ENCODE data around the gene RAB27A. TPM values are rescaled to one million over a fixed set of nuclear protein-coding genes. Genes with fewer than 3 reads are reported as not detected.

The RAB27A gene
- total and polyA plus RNA-seq, 4 donors = 20.5 to 67.5 (median 44.5) TPM

GRCh38 chr15:55183679-55184078 lies 105.9 kb downstream of the RAB27A start:
- H3K27me3 ChIP-seq (ENCODE audit: control insufficient read depth in 1 of 2, insufficient read depth in 2 of 2, low read length in 1 of 2) = no peaks in the 10 kb centered on the region
- H3K36me3 ChIP-seq (ENCODE audit: control insufficient read depth in 1 of 2, insufficient read depth in 2 of 2, low read length in 1 of 2) = peaks cover 3 to 6% of the 10 kb centered on the region in 2 donors
- ATAC-seq (ENCODE audit: low FRiP score) (no peak), DNase-seq (no peak)
- H3K27ac ChIP-seq (ENCODE audit: low read depth in 1 of 2, low read length in 2 of 2) = no peak overlapping the region
- peaks cover 0 to 3% of the 10 kb centered on the region in 2 donors for H3K4me1 ChIP-seq (ENCODE audit: control insufficient read depth in 1 of 2, insufficient read depth in 2 of 2, low read length in 2 of 2)
- intact Hi-C loops (cut with DNase I) = no loop called here
- no peaks in the 10 kb centered on the region for H3K9me3 ChIP-seq (ENCODE audit: control insufficient read depth, low read length)
- H3K4me3 ChIP-seq (ENCODE audit: low read length in 2 of 2) = no peak overlapping the region
- 80 to 87% methylated on average over 2 of the region's 2 CpGs for WGBS, 2 donors

GRCh38 chr15:55179141-55179540 lies 110.5 kb downstream of the RAB27A start:
- intact Hi-C loops (cut with DNase I) = no loop called here
- Histone ChIP-seq H3K4me1 (ENCODE audit: control insufficient read depth in 1 of 2, insufficient read depth in 2 of 2, low read length in 2 of 2) (no peaks in the 10 kb centered on the region), H3K36me3 (ENCODE audit: control insufficient read depth in 1 of 2, insufficient read depth in 2 of 2, low read length in 1 of 2) (peaks cover 6 to 10% of the 10 kb centered on the region in 2 donors)

DNA sequence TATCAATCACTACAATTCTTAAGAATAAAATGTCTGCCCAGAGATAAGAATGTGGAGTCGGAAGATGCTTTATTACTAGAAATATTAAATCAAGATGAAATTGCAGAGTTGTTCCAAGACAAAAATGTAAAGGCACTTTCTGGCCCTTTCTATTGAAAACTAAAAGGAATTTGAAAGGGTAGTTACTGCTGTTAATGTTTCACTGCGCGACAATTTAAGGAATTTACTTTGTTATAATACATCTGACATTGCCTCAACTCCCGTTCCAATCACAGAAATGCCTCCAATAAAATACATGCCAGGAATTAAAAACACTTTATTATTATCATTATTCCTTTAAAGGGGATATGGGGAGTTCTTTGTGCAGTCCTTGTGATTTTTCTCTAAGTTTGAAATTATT lies 119.3 kb downstream of the RAB27A start:
- H3K27me3 ChIP-seq (ENCODE audit: control insufficient read depth in 1 of 2, insufficient read depth in 2 of 2, low read length in 1 of 2) = no peaks in the 10 kb centered on the region
- WGBS, 2 donors = 48 to 62% methylated on average over 4 of the region's 4 CpGs
- ATAC-seq (ENCODE audit: low FRiP score) (no peak), DNase-seq (no peak)
- no peaks in the 10 kb centered on the region for H3K9me3 ChIP-seq (ENCODE audit: control insufficient read depth, low read length)
- intact Hi-C loops (cut with DNase I) = no loop called here
- H3K36me3 ChIP-seq (ENCODE audit: control insufficient read depth in 1 of 2, insufficient read depth in 2 of 2, low read length in 1 of 2) = no peaks in the 10 kb centered on the region
- H3K27ac ChIP-seq (ENCODE audit: low read depth in 1 of 2, low read length in 2 of 2) = no peak overlapping the region
- no peak overlapping the region for H3K4me3 ChIP-seq (ENCODE audit: low read length in 2 of 2)
- H3K4me1 ChIP-seq (ENCODE audit: control insufficient read depth in 1 of 2, insufficient read depth in 2 of 2, low read length in 2 of 2) = no peaks in the 10 kb centered on the region

More at GRCh38 chr15:55179141-55179540, 110.5 kb downstream of the RAB27A start:
- DNase-seq (no peak), ATAC-seq (ENCODE audit: low FRiP score) (no peak)
- Histone ChIP-seq H3K27ac (ENCODE audit: low read depth in 1 of 2, low read length in 2 of 2) (no peak overlapping the region), H3K27me3 (ENCODE audit: control insufficient read depth in 1 of 2, insufficient read depth in 2 of 2, low read length in 1 of 2) (no peaks in the 10 kb centered on the region), H3K4me3 (ENCODE audit: low read length in 2 of 2) (no peak overlapping the region), H3K9me3 (ENCODE audit: control insufficient read depth, low read length) (no peaks in the 10 kb centered on the region)

GRCh38 chr15:55168350-55168974 lies 121.2 kb downstream of the RAB27A start:
- DNase-seq (peak; percentile 71 to 83), ATAC-seq (ENCODE audit: low FRiP score) (no peak)
- H3K4me1 ChIP-seq (ENCODE audit: control insufficient read depth in 1 of 2, insufficient read depth in 2 of 2, low read length in 2 of 2) = no peaks in the 10 kb centered on the region
- no peak overlapping the region for H3K27ac ChIP-seq (ENCODE audit: low read depth in 1 of 2, low read length in 2 of 2)
- WGBS, 2 donors = 71 to 74% methylated on average over 11 of the region's 11 CpGs
- intact Hi-C loops (cut with DNase I) = loop anchor here in 1 of 2 donors (10.0 kb wide), 2 partner anchors 1084 to 1194 kb away; partner anchors contain the start of gene UNC13C
- H3K27me3 ChIP-seq (ENCODE audit: control insufficient read depth in 1 of 2, insufficient read depth in 2 of 2, low read length in 1 of 2) = no peaks in the 10 kb centered on the region
- no peaks in the 10 kb centered on the region for H3K36me3 ChIP-seq (ENCODE audit: control insufficient read depth in 1 of 2, insufficient read depth in 2 of 2, low read length in 1 of 2)
- no peak overlapping the region for H3K4me3 ChIP-seq (ENCODE audit: low read length in 2 of 2)
- H3K9me3 ChIP-seq (ENCODE audit: control insufficient read depth, low read length) = no peaks in the 10 kb centered on the region

DNA sequence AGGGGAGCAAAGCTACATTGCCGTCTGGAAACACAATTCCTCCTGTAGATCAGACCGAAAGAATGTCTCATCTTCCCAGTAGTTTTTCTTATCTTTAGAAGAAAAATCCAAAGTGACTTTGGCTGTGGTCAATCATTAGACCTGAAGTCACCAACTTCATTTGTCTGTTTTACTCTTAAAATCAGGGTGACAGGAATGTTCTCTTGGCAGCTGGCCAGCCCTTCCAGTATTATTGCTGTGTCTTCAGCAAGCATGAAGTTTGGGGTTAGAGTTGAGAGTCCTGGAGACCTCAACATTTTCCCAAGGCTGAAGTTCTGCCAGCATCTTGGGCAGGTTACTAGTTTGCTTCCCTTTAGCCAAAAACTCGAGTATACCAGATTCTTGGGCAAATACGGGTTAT lies 125.3 kb downstream of the RAB27A start:
- DNase-seq (no peak), ATAC-seq (ENCODE audit: low FRiP score) (no peak)
- intact Hi-C loops (cut with DNase I) = loop anchor here in 1 of 2 donors (10.0 kb wide), 2 partner anchors 1079 to 1189 kb away; partner anchors contain the start of gene UNC13C
- Histone ChIP-seq H3K4me1 (ENCODE audit: control insufficient read depth in 1 of 2, insufficient read depth in 2 of 2, low read length in 2 of 2) (no peaks in the 10 kb centered on the region), H3K27me3 (ENCODE audit: control insufficient read depth in 1 of 2, insufficient read depth in 2 of 2, low read length in 1 of 2) (no peaks in the 10 kb centered on the region), H3K27ac (ENCODE audit: low read depth in 1 of 2, low read length in 2 of 2) (no peak overlapping the region), H3K36me3 (ENCODE audit: control insufficient read depth in 1 of 2, insufficient read depth in 2 of 2, low read length in 1 of 2) (no peaks in the 10 kb centered on the region), H3K9me3 (ENCODE audit: control insufficient read depth, low read length) (no peaks in the 10 kb centered on the region), H3K4me3 (ENCODE audit: low read length in 2 of 2) (no peak overlapping the region)
- WGBS, 2 donors = 49 to 51% methylated on average over 4 of the region's 4 CpGs

Other genes with a start within 250 kb of the RAB27A start
- gene RSL24D1, start 92.9 kb downstream of the RAB27A start, total RNA-seq = 10 to 100 TPM; 64.9 to 66.4 TPM
- gene RSL24D1, start 92.9 kb downstream of the RAB27A start, polyA plus RNA-seq = 100 to 1,000 TPM in 1 of 2 donors, 10 to 100 TPM in 1; 88.0 to 204 TPM
- gene PIGBOS1, start 29.3 kb upstream of the RAB27A start, total RNA-seq = 10 to 100 TPM; 12.5 to 14.5 TPM
- gene PIGBOS1, start 29.3 kb upstream of the RAB27A start, polyA plus RNA-seq = 10 to 100 TPM; 15.4 to 21.7 TPM
- gene PIGB, start 29.4 kb upstream of the RAB27A start, total RNA-seq = 10 to 100 TPM; 14.4 to 18.3 TPM
- 10 to 100 TPM in 1 of 2 donors, 1 to 10 TPM in 1; 4.0 to 27.1 TPM for gene PIGB, start 29.4 kb upstream of the RAB27A start, polyA plus RNA-seq
- 100 to 1,000 TPM; 108 to 126 TPM for gene CCPG1, start 118.5 kb upstream of the RAB27A start, total RNA-seq
- 10 to 100 TPM; 46.6 to 69.4 TPM for gene CCPG1, start 118.5 kb upstream of the RAB27A start, polyA plus RNA-seq
- gene PIERCE2, start 118.7 kb upstream of the RAB27A start, total RNA-seq = 1 to 10 TPM in 1 of 2 donors, under 1 TPM in 1; 0.75 to 2.7 TPM
- 10 to 100 TPM in 1 of 2 donors, 1 to 10 TPM in 1; 6.9 to 10.9 TPM for gene PIERCE2, start 118.7 kb upstream of the RAB27A start, polyA plus RNA-seq
- 1 to 10 TPM in 1 of 2 donors, under 1 TPM in 1; 0.49 to 1.9 TPM for gene DNAAF4, start 218.4 kb upstream of the RAB27A start, total RNA-seq
- 1 to 10 TPM in 1 of 2 donors, under 1 TPM in 1; 0.63 to 1.8 TPM for gene DNAAF4, start 218.4 kb upstream of the RAB27A start, polyA plus RNA-seq

Data from aorta (tissue), 5 donors.